Measurements from ENCODE around the gene PRSS36.
"Not testable (repeated sequence)": the region's sequence is repeated elsewhere in the genome, so short reads cannot be mapped to it uniquely, and the experiment has no call there.

The PRSS36 gene

DNA sequence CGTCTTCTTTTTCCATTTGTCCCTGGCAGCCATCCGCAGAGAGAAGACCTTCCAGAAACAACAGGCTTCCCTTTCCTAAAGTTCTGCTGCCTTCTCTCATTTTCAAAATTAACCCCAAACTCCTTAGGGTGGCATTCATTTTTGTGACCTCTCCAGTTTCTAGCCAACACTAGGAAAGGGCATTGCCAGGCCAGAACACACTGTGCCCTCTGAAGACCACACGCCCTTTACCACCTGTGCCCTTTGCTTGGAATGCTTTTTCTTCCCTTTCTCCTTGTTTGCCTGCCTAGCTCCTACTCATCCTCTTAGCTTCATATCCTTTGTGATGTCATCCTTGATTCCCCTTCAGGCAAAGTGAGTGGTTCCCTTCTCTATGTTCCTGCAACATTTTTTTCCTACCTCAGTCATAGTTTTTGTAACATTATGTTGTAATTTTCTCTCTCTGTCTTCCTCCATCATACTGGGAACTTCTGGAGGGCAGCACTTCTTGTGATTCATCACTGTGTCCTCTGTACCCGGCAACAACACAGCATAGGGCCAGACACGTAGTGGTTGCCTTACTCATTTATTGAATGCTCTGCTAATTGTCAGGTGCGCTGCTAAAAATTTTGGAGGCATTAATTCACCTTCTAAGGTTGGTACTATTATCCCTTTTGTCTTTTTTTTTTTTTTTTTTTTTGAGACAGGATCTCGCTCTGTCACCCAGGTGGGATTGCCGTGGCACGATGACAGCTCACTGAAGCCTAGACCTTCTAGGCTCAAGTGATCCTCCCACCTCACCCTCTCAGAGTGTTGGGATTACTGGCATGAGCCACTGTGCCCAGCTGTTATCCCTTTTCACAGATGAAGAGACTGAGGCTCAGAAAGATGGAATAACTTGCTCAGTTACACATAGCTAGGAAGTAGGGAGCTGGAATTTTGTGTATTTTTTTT is 31.4 kb downstream of the PRSS36 start:
- no peak for DNase-seq

DNA sequence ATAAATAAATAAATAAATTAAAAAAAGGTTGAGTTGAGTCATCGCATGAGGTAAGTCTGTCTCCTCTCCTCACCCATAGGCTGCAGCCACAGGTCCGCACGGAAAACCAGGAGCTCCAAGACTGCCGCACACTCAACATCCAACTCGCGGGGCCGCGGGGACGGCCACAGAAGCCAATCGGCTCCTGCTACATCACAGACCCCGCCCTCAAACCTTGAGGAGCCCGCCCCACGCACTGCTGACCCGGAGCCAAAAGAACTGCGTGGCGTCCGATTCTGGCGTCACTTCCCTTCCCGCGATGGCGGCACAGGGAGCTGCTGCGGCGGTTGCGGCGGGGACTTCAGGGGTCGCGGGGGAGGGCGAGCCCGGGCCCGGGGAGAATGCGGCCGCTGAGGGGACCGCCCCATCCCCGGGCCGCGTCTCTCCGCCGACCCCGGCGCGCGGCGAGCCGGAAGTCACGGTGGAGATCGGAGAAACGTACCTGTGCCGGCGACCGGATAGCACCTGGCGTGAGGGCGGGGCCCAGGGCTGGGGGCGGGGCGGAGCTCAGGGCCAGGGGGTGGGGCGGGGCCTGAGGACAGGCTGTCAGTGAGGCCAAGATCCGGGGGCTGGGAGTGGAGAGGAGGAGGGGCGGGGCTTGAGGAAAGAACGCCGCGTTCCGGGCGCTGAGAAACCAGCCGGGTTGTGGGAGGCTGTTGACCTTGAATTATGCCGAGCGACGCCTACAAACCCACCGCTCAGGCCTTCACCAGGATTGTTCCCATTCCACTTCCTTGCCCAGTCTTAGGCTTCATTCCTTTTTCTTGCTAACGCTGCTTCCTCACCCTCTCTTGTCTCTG is 32.3 kb downstream of the PRSS36 start, which contains the start of gene KAT8:
Gene KAT8, plus strand, starts transcription at position 281 of the 839 bp plus-strand sequence. Its CDS starts 18 bp downstream, at position 299.
- DNase-seq: peak; percentile 88

DNA sequence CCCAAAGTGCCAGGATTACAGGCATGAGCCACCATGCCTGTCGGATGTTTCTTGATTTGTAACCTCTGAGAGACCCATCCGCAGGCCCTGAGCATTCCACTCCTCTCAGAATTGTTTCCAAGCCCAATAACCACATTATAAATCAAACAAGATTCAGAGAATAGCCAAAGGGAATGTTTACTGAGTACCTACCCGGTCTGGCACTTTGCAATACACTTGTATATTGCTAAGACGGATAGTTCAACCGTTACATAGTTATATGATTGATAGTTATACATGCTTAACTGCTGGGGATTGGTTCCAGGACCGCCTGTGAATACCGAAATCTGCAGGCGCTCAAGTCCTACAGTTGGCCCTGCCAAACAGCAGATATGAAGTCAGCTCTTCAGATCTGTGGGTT is 35.4 kb downstream of the PRSS36 start:
- DNase-seq: no peak

DNA sequence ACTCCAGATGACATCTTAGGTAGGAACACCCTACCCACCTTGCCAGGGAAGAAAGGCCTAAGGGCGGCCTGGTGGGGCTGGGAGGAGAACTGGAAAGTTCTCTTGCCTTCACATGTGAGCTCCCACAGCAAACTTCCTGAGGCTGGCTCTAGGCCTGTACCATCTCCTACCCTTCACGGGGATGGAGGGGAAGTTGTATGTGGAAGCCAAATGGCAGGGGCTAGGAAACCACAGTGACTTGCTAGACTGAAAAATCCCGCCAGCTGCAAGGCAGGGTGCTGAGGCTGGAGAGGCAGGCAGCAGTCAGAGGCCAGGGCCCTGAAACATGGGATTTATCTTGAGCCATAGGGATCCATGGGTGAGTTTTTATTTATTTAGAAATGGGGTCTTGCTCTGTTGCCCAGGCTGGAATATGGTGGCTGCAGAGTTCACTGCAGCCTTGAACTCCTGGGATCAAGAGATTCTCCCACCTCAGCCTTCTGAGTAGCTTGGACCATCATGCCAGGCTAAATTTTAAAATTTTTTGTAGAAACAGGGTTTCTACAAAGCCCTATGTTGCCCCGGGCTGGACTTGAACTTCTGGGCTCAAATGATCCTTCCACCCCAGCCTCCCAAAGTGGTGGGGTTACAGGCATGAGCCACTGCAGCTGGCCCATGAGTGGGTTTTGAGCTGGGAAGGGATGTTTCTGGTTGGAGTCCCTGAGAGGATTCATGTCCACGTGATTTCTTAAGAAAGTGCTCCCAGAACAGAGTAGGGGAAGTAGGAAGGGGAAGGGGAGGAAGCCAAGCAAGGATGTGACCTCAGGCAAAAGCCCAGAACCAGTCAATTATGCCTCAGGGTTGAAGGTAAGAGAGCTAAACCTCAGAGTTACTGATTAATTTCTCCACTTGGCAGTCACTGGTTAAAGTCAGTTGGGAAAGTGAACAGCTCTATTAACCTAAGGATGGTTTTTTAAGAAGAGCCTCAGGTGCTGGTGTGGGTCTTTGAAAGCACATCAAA is 36.4 kb downstream of the PRSS36 start:
- no peak for DNase-seq

DNA sequence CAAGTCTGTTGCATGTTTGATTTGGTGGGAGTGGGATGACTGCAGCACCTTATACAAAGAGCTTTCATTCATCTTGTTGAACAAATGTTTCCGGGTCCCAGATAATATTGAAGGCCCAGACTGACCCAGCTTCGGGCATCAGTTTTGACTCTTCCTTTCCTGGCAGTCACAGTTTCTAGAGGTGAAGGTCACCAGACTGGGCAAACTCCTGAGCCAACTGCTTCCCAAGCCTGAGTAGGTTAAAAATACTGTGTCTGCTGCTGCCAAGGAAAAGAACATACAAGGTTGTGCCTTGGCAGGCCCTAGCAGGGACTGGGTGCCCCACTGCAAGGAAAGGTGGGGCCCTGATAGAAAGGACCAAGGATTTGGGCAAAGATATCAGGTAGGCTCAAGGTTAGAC is 37.2 kb downstream of the PRSS36 start:
- DNase-seq: no peak

DNA sequence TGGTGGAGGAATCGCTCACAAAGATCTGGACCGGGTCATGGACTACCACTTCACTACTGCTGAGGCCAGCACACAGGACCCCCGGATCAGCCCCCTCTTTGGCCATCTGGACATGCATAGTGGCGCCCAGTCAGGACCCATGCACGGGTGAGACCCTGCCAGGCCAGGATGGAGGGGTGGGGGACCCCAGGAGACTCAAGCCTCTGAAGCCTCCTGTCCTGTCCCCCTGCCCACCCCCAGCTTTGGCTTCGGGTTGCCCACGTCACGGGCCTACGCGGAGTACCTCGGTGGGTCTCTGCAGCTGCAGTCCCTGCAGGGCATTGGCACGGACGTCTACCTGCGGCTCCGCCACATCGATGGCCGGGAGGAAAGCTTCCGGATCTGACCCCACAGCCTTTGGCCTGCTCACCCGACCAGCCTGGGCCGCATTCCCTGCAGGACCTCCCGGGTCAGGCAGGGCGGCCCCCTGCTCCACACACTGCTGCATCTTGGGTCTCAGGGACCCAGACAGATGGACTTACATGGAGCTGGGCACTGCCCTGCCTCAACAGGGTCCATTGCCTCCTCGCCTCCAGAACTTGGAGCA is 37.9 kb downstream of the PRSS36 start:
- DNase-seq: no peak

DNA sequence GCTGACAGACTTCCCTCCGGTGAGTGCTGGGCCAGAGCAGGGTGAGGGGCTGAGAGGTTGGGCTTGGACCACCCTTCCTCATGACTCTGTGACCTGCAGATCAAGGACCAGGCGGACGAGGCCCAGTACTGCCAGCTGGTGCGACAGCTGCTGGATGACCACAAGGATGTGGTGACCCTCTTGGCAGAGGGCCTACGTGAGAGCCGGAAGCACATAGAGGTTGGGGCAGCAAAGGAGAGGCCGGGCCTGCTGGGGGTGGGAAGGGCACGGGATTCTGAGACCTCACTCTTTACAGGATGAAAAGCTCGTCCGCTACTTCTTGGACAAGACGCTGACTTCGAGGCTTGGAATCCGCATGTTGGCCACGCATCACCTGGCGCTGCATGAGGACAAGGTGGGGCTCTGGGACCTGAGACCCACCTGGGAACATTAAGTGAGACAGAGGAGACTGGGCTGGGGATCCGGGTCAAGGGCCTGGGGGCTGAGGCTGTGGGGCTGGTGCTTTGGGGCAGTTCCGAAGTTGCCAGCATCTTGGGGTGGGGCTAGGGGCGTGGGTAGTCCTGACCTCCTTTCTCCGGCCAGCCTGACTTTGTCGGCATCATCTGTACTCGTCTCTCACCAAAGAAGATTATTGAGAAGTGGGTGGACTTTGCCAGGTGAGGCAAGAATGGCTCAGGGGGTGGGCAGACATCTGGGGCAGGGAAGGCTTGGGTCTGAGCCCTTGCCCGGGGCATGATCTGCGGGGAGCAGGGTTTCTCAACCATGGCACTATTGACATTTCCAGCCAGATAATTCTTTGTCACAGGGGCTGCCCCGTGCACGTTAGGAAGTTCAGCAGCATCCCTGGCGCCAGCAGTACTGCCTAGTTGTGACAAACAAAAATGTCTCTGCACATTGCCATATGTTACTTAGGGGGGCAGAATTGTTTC is 39.5 kb downstream of the PRSS36 start:
- DNase-seq: no peak

DNA sequence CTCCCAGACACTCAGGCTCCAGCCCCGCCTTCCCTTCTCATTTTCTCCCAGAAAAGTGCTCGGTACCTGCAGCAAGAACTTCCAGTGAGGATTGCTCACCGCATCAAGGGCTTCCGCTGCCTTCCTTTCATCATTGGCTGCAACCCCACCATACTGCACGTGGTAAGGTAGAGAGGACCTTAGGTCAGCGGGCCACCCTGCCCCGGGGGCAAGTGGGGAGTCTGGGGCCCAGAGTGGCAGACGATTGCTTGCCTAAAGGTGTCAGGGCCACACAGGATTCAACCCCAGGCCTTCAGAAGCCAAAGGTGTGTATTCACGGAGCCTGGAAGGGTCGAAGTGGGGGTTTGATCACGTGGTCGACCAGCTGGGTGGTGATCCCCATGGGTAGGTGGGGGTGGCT is 40.2 kb downstream of the PRSS36 start:
- no peak for DNase-seq

DNA sequence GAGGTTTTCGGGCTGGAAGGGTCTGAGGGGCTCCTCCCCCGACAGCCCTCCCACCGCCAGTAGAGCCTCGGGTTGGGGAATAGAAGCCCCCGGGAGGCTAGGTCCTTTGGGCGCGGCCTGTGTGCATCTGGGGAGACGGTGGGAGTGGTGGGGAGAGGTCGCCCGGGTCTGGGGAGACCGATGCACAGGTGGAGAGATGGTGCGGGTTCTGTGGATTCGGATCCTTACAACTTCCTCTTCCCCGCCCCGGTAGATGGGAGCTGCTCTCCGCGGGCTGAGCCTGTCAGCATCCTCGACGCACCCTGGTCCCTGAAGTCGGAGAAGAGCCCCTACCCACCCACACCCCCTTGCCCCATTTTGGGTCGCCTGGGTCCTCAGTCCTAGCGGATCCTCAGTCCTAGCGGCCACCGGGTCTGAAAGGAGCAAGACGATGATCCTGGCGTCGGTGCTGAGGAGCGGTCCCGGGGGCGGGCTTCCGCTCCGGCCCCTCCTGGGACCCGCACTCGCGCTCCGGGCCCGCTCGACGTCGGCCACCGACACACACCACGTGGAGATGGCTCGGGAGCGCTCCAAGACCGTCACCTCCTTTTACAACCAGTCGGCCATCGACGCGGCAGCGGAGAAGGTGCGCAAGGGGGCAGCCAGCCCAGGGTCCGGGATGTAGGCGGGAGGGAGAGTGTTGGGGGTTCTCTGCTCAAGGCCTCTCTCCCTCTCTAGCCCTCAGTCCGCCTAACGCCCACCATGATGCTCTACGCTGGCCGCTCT is 40.9 kb downstream of the PRSS36 start:
- no peak for DNase-seq

DNA sequence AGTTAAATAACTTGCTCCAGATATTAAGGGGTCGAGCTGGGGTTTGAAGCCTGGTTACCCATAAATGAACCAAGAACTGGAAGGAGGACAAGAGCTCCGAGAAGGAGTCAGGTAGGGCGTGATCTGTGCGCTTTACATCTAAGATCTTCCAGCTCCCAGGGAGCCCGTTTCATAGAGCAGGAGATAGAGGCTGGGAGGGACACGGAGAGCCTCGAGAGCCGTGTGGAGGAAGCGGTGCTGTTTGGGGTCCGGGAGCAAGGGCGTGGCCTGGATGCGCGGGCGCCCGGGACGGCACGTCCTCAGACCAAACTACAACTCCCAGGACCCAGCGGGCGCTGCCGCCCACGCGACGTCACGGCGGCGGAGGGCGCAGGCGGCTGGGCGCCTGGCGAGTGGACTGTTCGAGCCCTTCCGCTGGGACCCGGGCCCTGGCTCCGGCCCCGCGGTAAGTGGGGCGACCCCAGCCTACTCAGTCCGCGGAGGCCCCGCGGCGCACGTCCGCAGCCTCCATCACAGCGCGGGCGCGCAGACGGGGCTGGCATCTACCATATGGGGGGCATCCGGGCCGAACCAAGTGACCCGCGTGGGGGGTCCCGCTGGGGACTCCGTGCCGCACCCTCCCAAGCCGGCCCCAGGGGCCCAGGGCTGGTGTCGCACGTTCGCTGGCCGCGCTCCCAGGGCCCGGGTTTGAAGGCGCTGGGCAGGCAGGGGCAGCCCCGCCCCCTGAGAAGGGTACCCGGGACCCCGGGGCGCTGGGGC is 41.7 kb downstream of the PRSS36 start, which contains the start of gene BCKDK:
Gene BCKDK, plus strand, starts transcription at position 352 of the 759 bp plus-strand sequence. CDS start 838 bp downstream, outside the sequence.
- peak; percentile 47 for DNase-seq

DNA sequence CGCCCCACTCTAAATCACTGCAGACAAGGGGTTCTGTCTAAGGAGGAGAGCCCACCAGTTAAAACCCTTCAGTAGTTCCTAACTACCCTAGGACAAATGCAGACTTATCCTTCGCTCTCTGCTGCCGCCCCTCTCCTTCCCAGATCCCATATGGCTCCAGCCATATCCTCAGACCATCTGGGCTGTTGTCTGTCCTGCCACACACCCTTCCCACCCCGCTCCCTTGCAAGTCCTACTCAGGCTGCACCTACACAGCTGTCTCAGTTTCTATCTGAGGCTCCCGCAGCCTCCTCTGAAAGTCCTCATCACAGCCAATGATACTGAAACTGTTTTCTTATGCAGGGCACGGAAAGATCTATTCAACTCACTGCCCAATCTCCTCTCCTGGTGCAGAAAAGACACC is 42.4 kb downstream of the PRSS36 start:
- no peak for DNase-seq

DNA sequence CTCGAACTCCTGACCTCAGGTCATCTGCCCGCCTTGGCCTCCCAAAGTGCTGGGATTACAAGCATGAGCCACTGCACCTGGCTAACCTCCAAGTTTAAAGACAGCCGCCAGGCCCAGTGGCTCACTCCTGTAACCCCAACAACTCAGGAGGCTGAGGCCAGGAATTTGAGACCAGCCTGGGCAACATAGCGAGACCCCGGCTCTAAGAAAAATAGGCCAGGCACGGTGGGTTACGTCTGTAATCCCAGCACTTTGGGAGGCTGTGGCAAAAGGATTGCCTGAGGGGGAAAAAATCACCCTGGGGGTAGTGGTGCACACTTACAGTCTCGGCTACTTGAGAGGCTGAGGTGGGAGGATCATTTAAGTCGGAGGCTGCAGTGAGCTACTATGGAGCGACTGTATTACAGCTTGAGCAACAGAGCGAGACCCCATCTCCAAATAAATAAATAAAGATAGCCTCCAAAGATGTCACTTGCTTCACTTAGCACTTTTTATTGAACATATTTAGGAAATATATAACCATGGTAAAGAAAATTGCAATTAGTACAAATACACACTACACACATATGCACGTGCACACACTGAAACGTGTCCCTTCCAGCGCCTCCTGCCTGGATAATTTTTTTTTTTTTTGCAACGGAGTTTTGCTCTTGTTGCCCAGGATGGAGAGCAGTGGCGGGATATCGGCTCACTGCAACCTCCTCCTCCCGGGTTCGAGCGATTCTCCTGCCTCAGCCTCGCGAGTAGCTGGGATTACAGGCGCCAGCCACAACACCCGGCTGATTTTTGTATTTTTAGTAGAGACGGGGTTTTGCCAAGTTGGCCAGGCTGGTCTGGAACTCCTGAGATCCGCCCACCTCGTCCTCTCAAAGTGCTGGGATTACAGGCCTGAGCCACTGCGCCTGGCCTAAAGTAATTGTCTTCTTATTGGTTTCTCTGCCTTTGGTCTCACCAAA is 43.1 kb downstream of the PRSS36 start:
- DNase-seq: no peak

DNA sequence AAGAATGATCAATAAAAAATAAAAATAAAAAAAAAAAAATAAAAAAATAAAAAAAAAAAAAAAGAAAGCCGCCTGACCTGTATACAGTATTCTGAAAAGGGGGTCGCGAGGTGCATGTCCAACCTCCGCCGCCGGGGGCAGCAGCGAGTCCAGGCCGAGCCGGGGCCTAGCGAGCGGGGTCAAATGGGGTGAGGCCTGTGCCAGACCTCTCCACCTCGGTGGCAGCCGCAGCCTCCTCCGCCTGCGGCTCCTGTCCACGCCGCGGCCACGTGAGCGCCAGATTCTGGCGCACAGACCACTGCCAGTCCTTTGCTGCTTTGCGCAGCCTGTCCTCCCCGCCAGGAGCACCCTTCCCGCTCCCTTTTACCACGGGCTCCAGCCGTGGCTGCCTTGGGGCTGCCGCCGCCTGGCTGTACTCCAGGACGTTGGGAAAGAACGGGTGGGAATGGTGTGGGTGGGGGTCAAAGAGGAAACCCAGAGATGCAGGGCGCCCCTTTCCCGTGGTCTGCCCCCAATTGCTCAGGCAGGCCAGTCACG is 44.1 kb downstream of the PRSS36 start:
- no peak for DNase-seq

DNA sequence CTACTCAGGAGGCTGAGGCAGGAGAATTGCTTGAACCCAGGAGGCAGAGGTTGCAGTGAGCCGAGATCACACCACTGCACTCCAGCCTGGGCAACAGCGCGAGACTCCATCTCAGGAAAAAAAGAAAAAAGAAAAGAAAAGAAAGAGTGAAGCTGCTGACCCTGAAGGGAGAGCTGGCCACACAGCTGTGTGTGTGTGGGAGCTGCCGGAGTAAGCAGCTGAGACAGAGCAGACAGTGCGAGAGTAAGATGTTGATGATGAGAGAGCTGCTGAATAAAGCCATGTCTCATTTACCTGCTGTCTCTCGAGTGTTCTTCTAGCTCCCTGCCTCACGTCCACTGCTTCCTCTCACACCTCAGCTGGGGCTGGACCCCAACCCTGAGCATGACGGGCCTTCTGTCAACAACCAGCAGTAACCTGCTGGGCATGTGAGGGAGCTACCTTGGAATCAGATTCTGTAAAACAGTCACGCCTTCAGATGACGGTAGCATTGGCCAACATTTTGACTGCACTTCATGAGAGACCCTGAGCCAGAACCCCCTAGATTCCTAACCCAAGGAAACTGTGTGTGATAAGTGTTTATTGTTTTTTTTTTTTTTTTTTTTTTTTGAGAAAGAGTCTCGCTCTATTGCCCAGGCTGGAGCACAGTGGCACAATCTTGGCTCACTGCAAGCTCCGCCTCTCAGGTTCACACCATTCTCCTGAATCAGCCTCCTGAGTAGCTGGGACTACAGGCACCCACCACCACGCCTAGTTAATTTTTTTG is 48.8 kb downstream of the PRSS36 start:
- DNase-seq: not testable (repeated sequence)

DNA sequence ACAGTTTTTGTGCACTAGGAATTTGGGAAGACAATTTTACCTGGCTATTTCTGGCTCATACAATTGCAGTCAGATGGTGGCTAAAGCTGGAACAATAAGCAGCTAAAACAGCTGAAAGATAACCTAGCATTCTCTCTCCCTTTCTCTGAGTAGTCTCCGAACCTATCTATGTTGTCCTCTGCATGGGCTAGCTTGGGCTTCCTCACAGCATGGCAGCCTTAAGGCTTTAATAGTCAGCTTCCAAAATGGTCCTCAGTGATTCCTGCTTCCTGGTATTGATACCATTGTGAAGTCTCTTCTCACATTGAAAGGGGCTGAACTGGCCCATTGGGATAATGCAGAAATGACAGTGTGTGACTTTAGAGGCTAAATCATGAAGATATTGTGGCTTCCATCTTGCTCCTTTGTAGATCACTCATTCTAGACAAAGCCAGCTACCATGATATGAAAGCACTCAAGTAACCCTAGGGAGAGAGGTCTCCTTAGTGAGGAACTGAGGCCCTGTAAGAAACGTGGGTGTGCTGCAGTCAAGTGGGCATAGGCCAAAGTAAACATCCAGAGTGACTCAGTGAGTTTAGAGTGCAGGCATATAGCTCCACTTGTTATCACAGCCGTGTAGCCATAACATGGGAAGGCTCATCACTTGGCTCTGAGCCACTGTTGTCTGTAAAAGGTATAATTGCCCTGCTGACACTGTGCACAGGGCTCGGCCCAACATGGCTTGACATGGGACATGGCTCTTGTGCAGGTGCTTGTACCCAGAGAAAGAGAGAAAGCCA is 49.8 kb downstream of the PRSS36 start:
- DNase-seq: no peak
